NCI-H524 treated with DMSO at 0.1 percent for 48 hours (cell line): ENCODE results near the gene PLPP7.
"Not testable (repeated sequence)": the region's sequence is repeated elsewhere in the genome, so short reads cannot be mapped to it uniquely, and the experiment has no call there.

Experiments
- DNase-seq: peaks from one replicate; lab custom pipeline; 2025; lab: John Stamatoyannopoulos, UW

The PLPP7 gene

DNA sequence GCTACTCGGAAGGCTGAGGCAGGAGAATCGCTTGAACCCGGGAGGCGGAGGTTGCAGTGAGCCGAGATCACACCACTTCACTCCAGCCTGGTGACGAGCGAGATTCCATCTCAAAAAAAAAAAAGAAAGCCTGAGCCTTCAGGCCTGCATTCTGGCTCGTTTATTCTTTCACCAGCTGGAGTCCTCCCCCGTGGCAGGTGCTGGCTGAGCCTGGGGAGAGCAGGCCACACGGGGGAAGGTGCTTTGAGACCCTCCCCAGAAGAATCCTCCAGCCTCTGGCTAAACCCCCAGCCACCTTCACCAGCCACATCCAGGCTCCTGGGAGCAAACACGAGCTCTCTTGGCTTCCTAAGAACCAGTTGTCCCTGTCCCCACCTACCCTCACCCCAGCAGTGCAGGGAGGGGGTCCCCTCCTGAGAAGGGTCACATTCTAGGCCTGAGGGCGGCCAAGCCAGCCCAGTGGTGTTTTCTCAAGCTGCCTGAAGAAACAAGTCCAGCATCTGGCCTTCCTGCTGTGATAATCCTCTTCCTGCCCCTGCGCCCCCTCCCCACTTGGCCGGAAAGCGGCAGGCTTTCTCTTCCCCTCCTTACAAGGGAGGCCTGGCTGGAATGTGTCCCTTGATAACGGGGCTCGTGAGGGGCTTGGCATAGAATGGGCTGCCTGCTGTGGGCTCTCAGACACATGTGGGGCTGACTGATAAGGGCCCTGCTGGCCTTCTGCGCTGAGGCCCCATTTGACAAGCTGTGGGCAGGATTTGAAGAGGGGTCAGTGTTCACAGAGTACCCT lies 41.5 kb downstream of the PLPP7 start:
- DNase-seq, result peak; percentile 32

DNA sequence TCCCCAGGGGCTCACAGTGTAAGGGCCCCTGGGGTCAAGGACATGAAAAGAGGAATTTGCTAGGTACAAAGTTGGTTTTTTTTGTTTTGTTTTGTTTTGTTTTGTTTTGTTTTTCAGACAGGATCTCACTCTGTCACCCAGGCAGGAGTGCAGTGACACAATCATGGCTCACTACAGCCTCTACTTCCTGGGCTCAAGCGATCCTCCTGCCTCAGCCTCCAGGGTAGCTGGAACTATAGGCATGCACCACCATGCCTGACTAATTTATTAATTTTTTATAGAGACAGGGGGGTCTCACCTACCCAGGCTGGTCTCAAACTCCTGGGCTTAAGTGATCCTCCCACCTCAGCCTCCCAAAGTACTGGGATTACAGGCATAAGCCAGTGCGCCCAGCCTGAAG lies 42.5 kb downstream of the PLPP7 start:
- DNase-seq, result not testable (repeated sequence)

DNA sequence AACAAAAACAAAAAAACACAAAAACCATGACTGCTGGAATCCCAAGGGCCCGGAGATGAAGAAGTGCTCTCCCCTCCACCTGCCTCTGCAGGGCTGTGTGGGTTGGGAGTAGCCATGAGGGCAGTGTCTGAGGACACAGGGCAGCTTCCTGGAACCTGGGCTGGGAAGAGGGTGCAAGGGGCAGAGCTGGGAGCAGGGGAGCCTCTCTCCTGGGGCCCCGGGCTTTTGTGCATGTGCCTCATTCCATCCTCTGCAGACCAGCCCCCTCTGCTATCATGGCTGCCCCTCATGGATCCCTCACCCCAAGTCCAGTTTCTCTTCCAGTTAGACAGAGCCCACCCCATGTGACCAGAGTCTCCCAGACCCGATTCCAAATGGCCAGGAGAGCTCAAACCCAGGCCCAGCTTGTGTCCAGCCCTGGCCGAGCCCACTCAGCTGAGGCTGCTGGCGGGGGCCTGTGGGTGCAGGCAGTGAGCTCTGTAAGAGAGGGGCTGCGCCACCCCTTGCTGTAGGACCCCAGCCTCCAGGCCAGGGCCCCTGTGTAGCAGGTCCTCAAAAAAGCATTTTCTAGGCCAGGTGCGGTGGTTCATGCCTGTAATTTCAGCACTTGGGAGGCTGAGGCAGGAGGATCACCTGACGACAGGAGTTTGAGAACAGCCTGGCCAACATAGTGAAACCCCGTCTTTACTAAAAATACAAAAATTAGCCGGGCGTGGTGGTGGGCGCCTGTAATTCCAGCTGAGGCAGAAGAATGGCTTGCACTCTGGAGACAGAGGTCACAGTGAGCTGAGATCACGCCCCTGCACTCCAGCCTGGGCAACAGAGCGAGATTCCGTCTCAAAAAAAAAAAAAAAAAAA lies 44.5 kb downstream of the PLPP7 start:
- DNase-seq, result no peak

DNA sequence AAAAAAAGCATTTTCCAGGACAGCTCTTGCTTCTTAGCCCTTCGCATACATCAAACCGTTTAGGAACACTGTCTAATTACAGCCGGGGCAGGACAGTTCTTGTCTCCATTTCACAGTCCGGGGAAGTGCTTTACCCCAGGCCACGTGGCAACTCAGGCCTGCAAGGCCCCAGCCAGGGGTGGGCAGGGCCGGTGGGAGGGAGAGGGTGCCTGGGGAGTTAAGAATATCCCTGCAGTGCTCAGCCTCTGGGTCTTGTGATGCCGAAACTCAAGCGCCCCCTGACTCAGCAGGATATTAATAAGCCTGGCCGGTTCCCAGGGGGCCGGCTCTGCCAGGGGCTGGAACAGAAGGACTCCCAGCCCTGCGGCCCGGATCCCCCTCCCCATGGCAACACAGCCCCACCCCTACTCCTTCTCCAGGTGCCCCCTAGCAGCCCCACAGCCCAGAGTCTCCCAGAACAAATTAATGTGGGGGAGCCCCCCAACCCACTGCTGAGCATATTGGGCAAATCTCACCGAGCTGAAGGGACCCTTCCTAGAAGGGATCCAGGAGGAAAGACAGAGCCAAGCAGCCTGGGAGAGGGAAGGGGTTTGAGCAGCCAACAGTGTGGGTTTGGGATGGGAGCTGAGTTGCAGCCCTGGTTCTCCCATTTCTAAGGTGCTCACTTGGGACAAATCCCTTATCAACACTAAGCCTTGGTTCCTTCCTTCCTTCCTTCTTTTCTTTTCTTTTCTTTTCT lies 45.3 kb downstream of the PLPP7 start:
- DNase-seq, result peak; percentile 57

DNA sequence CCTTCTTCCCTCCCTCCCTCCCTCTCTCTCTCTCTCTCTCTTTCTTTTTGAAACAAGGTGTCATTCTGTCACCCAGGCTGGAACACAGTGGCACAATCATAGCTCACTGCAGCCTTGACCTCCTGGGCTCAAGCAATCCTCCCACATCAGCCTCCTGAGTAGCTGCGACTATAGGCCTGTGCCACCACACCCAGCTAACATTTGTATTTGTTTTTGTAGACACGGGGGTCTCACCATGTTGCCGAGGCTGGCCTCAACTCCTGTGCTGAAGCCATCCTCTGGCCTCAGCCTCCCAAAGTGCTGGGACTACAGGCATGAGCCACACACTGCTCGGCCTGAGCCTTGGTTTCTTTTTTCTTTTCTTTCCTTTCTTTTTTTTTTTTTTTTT lies 45.8 kb downstream of the PLPP7 start:
- no peak for DNase-seq

DNA sequence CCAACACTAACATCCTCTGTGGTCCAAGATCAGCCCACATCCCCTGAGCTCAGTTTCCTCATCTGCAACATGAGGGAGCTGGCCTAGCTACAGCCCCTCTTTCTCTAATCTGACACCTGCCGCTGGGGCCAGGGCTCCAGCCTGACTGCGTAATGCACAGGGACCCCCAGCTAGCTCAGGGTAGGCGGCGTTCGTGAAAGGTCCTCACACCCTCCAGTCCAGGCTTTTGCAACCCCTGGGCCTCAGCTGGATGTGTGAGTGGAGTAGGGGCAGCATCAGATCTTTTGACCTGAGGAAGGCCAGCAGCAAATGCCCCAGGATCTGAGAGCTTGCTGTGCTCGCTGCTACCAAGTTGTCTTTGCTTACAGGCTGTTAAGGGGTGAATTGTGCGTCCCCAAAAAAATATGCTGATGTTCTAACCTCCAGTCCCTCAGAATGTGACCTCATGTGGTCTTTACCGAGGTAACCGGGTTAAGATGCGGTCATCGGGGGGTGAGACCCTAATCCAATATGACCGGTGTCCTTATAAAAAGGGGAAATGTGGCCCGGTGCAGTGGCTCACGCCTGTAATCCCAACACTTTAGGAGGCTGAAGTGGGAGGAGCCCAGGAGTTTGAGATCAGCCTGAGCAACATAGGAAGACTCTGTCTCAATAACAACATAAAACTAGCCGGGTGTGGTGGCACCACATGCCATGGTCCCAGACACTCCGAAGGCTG lies 47.8 kb downstream of the PLPP7 start:
- DNase-seq, result no peak

DNA sequence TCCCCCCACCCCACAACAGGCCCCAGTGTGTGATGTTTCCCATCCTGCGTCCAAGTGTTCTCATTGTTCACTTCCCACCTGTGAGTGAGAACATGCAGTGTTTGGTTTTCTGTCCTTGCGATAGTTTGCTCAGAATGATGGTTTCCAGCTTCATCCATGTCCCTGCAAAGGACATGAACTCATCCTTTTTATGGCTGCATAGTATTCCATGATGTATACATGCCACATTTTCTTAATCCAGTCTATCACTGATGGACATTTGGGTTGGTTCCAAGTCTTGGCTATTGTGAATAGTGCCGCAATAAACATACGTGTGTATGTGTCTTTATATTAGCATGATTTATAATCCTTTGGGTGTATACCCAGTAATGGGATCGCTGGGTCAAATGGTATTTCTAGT lies 49.7 kb downstream of the PLPP7 start:
- DNase-seq, result not testable (repeated sequence)

DNA sequence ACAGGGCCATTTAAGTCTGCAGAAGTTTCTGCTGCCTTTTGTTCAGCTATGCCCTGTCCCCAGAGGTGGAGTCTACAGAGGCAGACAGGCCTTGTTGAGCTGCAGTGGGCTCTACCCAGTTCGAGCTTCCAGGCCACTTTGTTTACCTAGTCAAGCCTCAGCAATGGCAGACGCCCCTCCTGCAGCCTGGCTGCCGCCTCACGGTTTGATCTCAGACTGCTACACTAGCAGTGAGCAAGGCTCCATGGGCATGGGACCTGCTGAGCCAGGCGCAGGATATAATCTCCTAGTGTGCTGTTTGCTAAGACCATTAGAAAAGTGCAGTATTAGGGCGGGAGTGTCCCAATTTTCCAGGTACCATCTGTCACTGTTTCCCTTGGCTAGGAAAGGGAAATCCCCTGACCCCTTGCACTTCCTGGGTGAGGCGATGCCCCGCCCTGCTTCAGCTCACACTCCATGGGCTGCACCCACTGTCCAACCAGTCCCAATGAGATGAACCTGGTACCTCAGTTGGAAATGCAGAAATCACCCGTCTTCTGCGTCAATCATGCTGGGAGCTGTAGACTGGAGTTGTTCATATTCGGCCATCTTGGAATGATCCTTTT lies 55.5 kb downstream of the PLPP7 start:
- DNase-seq, result not testable (repeated sequence)

DNA sequence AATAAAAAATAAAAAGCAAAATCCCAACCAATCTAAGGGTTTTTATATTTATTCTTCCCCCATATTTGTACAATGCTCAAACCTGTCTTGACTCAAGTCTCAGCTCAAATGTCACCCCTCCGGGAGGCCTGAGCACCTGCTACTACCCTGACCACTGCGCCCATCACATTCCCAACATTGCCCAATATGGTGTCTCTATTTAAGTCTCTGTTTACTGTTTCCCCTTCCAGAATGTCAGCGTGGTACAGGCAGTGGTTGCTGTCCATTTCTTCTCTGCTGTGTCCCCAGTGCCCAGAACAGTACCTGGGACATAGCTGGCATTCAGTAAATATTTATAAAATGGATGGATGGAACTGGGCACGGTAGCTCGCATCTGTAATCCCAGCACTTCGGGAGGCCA lies 57.0 kb downstream of the PLPP7 start:
- no peak for DNase-seq

DNA sequence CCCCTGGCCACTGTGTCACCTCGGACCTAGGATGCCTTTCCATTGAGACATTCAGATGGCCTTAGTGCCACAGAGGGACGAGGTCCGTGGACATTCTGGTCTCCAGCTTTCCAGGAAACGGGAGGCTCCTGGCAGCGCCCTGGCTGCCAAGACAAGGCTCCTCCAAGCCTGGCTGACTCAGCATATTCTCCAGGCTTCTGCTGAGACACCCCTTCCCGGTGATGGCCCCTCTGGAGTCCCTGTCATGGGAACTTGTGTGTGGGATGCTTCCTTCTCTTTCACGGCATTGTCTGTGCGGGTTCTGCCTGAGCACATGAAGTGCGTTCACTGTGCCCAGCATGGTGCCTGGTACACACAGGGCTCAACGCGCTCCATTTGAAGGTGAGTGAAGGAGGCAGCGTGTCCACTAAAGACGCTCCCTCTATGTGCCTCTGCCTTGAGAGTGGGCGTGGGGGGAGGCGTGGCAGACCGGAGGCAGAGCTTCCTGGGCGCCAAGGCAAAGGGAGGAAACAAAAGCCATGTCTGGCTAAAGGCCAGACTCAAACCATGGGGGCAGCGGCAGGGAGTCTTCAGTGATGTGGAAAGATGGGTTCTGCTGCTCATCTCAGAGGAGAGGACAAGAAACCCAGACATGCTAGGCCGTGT lies 58.0 kb downstream of the PLPP7 start:
- no peak for DNase-seq

DNA sequence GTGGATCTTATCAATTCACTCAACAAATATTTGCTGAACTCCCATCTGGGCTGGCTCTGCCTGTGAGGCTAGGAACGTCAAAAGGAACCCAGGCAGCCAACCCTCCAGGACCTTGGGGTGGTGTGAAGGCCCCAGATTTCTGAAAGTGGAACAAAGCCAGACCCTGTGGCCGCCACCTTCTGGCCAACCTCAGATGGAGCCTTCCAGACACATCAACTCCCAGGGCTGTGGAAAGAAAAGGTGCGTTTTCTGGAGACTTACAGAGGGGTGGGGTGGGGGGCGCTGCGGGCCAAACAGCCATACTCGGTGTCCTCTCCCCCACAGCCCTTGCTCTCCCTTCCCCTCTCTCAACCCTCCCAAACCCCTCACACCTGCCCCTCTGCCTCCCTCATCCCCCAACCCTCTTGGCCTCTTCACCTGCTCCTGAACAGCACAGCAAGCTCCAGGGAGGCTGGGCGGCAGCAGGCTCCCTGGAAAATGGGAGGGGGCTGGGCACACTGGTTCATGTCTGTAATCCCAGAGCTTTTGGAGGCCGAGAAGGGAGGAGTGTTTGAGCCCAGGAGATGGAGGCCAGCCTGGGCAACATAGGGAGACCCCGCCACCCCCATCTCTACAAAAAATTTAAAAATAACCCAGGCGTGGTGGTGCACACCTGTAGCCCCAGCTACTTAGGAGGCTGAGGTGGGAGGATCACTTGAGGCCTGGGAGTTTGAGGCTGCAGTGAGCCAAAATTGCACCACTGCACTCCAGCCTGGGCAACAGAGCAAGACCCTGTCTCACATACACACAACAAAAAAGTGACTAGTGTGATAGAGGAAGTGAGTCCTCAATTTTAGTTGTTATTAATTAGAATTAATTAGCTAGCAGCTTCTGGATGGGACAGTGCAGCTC lies 59.4 kb downstream of the PLPP7 start:
- no peak for DNase-seq

DNA sequence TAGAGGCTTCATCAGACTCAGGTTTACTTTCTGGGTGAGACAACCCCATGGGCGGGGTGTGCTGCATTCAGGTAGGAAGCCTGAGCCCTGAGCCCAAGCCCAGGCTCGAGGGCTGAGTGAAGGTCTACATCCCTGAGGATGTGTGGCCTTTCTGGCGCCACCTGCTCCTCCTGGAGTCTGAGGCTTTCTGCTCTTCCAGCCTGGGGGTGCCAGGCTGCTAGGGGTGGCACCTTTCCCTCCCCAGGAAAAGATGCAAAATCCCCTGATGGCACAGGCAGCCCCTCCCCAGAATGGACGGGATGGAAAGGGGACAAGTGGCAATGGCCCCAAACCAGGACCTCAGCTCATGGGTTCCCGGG lies 60.0 kb downstream of the PLPP7 start:
- DNase-seq, result no peak

DNA sequence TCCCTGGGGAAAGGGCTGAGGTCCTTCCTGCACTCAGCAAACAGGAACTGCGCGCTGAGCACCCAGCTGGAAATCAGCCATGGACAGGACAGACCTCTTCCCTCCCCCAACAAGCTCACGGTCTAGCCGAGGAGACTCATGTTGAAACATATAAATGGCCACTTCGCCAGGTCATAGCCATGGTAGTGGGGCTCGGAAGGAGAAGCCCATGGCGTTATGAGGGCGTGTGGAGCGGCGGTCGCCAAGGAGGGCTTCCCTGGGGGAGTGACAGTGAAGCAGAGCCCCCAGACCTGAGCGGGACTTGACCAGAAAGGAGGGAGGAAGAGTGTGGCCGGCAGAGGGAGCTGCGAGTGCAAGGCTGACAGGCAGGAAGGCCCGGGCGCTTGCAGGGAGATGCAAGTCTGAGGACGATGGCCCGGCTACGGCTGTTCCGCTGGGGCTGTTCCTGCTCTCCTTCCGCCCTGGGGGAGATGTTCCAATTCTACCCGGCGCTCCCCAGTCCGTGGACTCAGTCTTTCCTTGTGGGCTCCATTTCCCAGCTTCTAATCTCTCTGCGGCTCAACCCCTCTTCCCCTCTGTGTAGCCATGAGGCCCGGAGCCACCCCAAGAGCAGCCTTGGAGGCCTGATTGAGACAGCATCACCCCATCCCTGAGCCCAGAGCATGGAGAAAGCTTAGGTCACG lies 60.5 kb downstream of the PLPP7 start:
- DNase-seq, result peak; percentile 44

DNA sequence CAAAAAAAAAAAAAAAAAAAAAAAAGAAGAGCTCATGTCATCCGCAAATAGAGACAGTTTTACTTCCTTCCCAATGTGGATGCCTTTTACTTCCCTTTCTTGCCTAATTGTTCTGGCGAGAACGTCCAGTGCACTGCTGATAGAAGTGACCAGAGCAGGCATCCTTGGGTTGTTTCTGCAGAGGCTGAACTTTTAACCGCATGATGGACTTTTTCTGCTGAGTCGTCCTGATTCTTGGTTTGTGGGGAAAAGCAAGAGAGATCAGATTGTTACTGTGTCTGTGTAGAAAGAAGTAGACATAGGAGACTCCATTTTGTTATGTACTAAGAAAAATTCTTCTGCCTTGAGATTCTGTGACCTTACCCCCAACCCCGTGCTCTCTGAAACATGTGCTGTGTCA lies 67.0 kb downstream of the PLPP7 start:
- DNase-seq, result not testable (repeated sequence)

DNA sequence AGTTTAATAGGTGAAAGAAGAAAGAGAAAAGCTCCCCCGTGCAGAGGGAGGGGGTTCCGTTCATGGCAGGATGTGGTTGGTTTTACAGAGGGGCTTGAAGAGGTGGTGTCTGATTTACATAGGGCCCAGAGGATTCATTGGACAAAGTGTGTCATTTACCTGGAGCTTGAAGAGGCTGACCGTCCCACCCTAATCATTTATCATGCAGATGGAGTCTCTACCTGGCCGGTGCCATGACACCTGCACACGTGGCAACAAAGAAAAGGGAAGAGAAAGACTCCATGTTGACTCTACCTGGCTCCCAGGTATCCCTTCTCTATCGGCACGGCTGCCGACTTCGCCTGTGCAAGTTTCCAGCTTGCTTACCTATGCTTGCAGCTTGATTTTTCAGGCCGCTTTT lies 69.0 kb downstream of the PLPP7 start:
- no peak for DNase-seq
